Fibroblast of the aortic adventitia (primary cell): ENCODE results near the gene KCNA2. TPM values are rescaled to one million over a fixed set of nuclear protein-coding genes. Genes with fewer than 3 reads are reported as not detected.

Experiments
- DNase-seq: peaks from one replicate; pipeline ENCODE4 v3.0.0-alpha.2; 2010; ENCODE audit warnings: low read depth
- H3K4me3 ChIP-seq: 2 replicates; pipeline ENCODE4 v1.5.1; 2011; ENCODE audit warnings: low read depth, mild to moderate bottlenecking, control low read depth, low read length, moderate library complexity
- total RNA-seq: library from RNA; depleted of rRNA; stranded (reverse); fragments of >200 nt; gene quantifications from 2 replicates; pipeline ENCODE4 v1.2.3, GENCODE V29; 2012; ENCODE audit warnings: low replicate concordance
- TF ChIP-seq, protein P1 (sequence below): IDR thresholded peaks from 2 replicates; pipeline ENCODE4 v1.5.1; 2011; ENCODE audit warnings: mild to moderate bottlenecking, low read length, control low read depth, inconsistent platforms; ENCODE audit not compliant: insufficient read depth

KCNA2 gene
- total RNA-seq, 1 donor = not detected

- H3K4me3 ChIP-seq = no peak overlapping the region
- no peak for DNase-seq
Measured at GRCh38 chr1:110587906-110588305, 18.3 kb downstream of the KCNA2 start.

GRCh38 chr1:110585481-110585880 lies 20.7 kb downstream of the KCNA2 start:
- TF ChIP-seq, protein P1, sequence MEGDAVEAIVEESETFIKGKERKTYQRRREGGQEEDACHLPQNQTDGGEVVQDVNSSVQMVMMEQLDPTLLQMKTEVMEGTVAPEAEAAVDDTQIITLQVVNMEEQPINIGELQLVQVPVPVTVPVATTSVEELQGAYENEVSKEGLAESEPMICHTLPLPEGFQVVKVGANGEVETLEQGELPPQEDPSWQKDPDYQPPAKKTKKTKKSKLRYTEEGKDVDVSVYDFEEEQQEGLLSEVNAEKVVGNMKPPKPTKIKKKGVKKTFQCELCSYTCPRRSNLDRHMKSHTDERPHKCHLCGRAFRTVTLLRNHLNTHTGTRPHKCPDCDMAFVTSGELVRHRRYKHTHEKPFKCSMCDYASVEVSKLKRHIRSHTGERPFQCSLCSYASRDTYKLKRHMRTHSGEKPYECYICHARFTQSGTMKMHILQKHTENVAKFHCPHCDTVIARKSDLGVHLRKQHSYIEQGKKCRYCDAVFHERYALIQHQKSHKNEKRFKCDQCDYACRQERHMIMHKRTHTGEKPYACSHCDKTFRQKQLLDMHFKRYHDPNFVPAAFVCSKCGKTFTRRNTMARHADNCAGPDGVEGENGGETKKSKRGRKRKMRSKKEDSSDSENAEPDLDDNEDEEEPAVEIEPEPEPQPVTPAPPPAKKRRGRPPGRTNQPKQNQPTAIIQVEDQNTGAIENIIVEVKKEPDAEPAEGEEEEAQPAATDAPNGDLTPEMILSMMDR = no peak
- H3K4me3 ChIP-seq = no peak overlapping the region
- DNase-seq = no peak

More at GRCh38 chr1:110587906-110588305, 18.3 kb downstream of the KCNA2 start:
- TF ChIP-seq, protein P1 = no peak

DNA sequence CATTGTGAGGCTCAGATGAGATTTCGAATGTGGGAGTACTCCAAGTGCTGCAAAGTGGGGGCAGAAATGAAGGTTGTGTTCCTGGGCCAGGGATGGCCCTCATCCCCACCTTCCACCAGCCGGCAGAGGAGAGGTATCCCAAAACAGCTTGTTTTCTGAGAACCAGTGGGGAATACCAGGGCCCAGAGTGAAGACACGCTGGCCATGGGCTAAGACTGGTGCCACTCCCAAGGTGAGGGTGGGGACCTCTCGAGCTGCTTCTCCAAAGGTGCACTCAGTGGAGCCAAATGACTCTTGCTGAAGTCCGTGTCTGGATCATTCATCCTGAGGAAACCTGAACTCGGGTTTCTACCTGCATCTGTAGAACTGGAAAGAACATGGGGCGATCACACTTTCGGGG lies 22.1 kb downstream of the KCNA2 start:
- DNase-seq = no peak
- TF ChIP-seq, protein P1 = no peak
- no peak overlapping the region for H3K4me3 ChIP-seq

- TF ChIP-seq, protein P1 = no peak
- no peak for DNase-seq
- no peak overlapping the region for H3K4me3 ChIP-seq
Measured at GRCh38 chr1:110583505-110583904, 22.7 kb downstream of the KCNA2 start.

GRCh38 chr1:110582378-110582777 lies 23.8 kb downstream of the KCNA2 start:
- no peak overlapping the region for H3K4me3 ChIP-seq
- no peak for DNase-seq
- TF ChIP-seq, protein P1 = no peak

- H3K4me3 ChIP-seq = no peak overlapping the region
- no peak for DNase-seq
- TF ChIP-seq, protein P1 = no peak
Measured at GRCh38 chr1:110581682-110582145, 24.4 kb downstream of the KCNA2 start.

- no peak for DNase-seq
- H3K4me3 ChIP-seq = no peak overlapping the region
- TF ChIP-seq, protein P1 = no peak
Measured at GRCh38 chr1:110580244-110580643, 25.9 kb downstream of the KCNA2 start.
